ENCODE results near the gene ANKRD13D.

DNA sequence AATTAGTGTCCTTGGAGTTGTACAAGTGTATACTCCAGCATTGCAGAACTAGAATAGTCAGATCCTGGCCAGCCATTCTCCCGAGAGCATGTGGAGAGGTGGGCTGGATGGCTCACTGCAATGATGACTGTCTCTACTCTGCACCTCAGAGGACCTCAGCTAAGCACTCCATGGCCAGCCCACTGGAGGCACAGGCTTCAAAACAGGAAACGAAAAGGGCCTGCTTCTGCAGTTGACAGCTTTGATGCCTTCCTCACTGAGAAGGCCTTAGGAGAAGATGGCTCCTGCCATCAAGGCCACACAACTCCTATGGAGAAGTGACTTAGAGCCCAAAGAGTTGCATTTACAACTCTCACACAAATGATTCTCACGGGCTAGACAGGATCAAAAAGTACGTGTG, 55.2 kb downstream of the ANKRD13D start:
- TF ChIP-seq, protein P1, sequence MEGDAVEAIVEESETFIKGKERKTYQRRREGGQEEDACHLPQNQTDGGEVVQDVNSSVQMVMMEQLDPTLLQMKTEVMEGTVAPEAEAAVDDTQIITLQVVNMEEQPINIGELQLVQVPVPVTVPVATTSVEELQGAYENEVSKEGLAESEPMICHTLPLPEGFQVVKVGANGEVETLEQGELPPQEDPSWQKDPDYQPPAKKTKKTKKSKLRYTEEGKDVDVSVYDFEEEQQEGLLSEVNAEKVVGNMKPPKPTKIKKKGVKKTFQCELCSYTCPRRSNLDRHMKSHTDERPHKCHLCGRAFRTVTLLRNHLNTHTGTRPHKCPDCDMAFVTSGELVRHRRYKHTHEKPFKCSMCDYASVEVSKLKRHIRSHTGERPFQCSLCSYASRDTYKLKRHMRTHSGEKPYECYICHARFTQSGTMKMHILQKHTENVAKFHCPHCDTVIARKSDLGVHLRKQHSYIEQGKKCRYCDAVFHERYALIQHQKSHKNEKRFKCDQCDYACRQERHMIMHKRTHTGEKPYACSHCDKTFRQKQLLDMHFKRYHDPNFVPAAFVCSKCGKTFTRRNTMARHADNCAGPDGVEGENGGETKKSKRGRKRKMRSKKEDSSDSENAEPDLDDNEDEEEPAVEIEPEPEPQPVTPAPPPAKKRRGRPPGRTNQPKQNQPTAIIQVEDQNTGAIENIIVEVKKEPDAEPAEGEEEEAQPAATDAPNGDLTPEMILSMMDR (IDR thresholded peaks at IDR 0.05): no peak
- no peak for TF ChIP-seq POLR2A (IDR thresholded peaks at IDR 0.05)
- TF ChIP-seq POLR2AphosphoS5 (IDR thresholded peaks at IDR 0.05; ENCODE audit: insufficient read depth in 1 of 2, low read depth in 1 of 2): no peak
